ENCODE results near the gene ARHGAP5. TPM values are rescaled to one million over a fixed set of nuclear protein-coding genes. Genes with fewer than 3 reads are reported as not detected.

Gene ARHGAP5
- total RNA-seq, 2 experiments from 2014 or later, result 42.5 to 49.4 TPM

GRCh38 chr14:32206552-32206951 is 129.4 kb downstream of the ARHGAP5 start:
- Mint-ChIP-seq H3K27ac (no peak overlapping the region), H3K4me1 (peaks cover 32% of the 10 kb centered on the region), H3K36me3 (peaks cover 1% of the 10 kb centered on the region), H3K4me3 (no peak overlapping the region), H3K27me3 (peaks cover 8% of the 10 kb centered on the region), H3K9me3 (no peaks in the 10 kb centered on the region)
- ATAC-seq (ENCODE audit: low read depth) (no peak), DNase-seq (no peak)
- POLR2A ChIA-PET, result no interaction called here

- DNase-seq (no peak), ATAC-seq (ENCODE audit: low read depth) (no peak)
- Mint-ChIP-seq H3K9me3 (no peaks in the 10 kb centered on the region), H3K27me3 (peaks cover 6% of the 10 kb centered on the region), H3K36me3 (no peaks in the 10 kb centered on the region), H3K4me1 (peaks cover 19% of the 10 kb centered on the region), H3K4me3 (no peak overlapping the region), H3K27ac (no peak overlapping the region)
- POLR2A ChIA-PET, result no interaction called here
Measured at GRCh38 chr14:32208490-32208889, 131.4 kb downstream of the ARHGAP5 start.

Other genes with a start within 250 kb of the ARHGAP5 start
- not detected for gene RNU6-7, start 124.7 kb downstream of the ARHGAP5 start, total RNA-seq
- not detected for gene RNU6-8, start 126.0 kb downstream of the ARHGAP5 start, total RNA-seq